HG03097 (cell line): ENCODE measurements around the gene WNT7A.
"Not testable (repeated sequence)": the region's sequence is repeated elsewhere in the genome, so short reads cannot be mapped to it uniquely, and the experiment has no call there.

Experiments used
- ATAC-seq: cut with Tn5 transposase; IDR thresholded peaks from one replicate; pipeline ENCODE4 v1.9.1; 2021; ENCODE audit not compliant: unreplicated experiment, low FRiP score

The WNT7A gene

DNA sequence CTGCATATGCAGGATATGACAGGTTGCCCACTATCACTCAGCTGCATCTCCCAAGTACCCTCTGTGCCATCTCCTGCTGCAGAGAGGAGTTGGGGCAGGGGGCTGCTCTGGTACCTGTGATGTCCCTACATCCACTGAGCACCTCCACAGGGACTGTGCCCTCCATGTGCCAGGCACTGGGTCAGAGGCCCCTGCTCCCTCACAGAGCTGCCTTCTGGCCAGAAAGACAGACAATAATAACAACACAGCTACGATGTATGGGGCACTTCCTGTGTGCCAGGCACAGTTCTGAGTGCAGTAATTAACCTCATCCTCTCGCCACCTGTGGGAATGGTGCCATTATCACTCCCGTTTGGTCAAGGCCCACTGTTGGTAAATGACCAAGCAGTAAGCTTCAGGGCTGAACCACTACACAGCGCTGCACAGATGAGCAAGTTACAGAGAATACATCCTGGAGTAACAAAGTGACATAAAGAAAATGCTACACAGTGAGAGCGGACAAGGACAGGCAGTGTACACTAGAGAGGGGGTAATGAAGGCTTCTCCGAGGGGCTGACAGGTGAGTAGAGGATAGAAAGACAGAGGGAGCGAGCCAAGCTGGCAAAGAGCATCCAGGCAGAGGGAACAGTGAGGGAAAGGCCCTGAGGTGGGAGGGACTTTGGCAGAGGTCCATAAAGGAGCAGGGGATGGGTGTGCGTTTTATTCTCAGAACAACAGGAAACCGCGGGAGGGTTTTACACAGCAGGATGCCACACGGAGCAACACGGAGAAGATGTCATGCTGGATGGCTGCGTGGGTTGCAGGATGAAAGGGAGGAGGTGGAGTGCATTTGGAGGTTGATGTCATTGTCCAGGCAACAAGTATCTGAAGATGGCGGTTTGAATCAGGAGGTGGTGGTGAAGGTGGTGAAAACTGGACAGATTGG, 13.6 kb downstream of the WNT7A start:
- ATAC-seq = no peak

DNA sequence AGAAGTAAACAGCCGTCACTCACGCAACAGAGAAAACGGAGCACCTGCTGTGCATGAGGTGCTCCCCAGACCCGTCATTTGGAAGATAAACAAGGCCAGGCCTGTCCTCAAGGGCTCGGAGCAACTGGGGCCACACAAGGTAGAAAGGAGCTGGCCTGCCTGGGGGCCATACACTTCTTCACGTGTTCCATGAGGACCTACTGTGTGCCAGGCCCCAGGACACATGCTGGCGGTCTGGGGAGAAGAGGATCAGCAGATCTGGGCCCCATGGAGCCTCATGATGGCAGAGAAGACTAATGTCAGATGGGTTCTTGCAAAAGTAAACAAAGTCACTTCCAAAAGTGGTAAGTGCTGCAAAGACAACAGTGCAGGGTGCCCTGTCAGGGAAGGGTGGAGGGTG, 14.3 kb downstream of the WNT7A start:
- ATAC-seq = no peak

DNA sequence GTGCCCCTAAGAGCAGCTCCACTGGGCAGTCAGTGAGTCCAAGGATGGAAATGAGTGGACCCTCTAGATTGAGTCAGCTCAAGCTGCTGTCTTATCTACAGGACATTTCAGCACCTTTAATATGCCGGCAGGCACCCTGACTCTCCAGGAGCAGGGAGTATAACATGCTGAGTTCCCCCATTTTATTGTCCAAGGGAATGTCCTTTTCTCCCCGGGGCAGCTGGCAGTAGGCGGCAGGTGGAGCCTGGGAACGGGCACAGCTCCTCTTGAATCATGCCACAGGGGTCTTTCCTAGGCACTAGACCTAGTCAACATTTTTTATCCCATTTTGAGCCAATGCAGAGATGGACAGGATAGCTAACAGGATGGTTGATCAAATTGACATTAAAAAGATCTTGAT, 14.8 kb downstream of the WNT7A start:
- ATAC-seq = no peak

DNA sequence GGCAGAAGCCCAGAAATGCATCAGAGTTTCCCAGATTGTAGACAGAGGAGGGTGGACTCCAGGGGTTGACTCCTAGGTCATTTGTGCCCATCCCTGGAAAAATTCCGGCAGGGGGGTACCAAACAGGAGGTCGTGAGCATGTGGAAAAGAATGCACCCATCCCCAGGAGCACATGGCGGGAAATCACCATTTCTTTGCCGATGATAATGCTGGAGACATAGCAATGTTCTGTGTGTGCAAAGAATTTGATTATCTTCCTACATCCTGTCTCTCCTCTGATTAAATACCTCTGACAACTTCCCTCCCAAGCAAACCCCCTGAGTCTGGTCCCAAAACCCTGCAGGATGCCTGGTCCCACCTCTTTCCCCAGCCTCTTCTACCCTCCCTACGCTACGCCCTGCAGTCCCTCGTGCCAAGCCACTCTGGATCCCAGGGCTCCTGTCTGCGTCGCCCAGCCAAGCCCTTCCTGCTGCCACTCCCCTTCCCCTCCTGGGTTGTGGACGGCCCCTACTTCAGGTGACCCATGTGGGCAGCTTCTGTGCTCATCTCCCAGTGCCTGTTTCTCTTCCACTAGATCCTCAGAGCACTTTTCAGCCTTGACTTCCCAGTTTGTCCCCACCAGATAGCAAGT, 15.8 kb downstream of the WNT7A start:
- ATAC-seq = no peak

DNA sequence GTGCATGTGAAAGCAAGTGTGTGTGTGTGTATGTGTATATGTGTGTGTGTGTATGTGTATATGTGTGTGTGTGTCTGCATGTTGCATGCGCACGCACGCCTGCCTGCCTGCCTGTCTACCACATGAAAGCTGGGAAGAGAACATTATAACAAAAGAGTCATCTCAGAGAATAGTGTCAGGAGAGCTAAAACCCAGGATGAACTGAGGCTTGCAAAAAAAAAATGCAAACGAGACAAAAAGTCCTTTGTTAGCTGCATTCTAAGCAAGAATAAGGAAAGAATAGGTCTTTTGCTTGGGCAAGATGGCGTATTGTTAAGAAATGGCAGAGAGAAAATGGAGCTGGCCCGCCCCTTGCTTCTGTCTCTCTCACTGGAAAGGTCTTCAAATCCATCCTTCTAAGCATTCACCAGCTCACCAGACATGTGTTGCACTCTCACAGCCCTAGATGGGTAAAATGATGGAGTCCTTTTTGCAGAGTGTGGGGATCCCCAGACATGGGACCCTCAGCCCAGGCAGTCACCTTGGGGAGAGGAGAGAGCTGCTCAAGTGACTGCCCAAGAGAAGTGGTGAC, 16.4 kb downstream of the WNT7A start:
- ATAC-seq = no peak

DNA sequence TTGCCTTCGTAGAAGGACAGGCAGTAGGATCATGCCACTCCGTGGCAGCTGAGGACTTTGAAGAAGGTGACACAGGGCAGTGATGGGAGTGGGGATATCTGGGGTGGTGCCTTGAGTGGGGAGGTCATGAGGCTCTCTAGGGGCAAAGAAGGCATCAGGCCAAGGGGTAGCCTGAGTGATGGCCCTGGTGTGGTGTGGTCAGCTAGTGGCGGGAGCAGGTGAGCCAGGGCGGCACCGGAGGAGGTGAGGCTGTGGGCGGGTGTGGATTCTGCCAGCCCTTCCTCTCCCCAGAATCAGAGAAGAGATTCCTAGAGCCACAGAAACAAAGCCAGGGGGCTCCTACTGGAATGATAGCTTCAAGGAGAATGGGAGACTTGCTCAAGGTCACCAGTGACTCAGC, 18.4 kb downstream of the WNT7A start:
- no peak for ATAC-seq

DNA sequence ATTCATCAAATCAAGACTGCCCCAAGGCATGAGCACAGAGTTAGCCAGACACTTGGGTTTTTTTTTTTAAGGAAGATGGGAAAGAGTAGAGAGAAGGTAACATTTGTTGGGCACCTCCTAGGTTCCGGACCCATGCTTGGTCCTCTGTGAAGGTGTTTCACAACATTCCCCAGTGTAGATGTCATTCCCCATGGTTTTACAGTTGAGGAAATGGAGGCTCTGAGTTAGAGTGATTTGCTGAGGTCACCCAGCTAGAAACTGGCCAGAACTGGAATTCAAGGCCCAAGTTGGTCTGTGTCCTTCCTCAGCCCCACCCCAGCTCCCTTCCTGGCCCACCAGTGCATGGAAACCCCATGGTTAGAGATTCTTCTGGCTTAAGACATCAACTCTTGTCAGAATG, 19.9 kb downstream of the WNT7A start:
- no peak for ATAC-seq

DNA sequence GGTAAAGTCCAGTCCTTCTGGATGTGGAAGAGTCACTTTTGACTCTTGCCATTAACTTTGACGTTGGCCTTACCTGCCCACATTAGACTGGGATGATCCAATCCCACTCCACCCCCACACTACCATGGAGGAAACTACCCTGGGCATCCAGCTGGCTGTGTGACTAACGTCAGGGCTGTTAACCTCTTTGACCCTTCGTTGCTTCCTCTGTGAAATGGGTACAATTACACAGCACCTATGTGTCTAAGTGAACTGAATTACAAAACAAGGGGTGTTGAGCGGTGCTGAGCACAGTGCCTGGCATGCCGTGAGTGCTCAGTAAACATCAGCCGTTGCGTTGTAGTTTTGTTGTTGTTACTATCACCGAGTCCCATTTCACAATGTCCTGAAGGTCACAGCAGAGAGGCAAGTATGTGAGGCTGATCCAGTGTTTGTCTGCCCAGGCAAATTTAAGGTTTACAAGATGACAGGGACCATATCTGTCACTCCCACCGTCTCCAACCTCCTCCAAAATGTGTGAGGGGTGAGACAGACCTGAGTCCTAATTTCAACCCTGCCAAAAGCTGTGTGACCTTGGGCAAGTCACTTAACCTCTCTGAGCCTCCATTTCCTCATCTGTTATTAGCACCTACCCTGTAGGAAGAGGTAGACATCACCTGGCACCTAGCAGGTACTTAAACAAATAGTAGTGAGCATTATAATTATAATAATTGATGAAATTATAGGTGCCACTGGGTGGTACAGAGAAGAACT, 20.9 kb downstream of the WNT7A start:
- no peak for ATAC-seq

DNA sequence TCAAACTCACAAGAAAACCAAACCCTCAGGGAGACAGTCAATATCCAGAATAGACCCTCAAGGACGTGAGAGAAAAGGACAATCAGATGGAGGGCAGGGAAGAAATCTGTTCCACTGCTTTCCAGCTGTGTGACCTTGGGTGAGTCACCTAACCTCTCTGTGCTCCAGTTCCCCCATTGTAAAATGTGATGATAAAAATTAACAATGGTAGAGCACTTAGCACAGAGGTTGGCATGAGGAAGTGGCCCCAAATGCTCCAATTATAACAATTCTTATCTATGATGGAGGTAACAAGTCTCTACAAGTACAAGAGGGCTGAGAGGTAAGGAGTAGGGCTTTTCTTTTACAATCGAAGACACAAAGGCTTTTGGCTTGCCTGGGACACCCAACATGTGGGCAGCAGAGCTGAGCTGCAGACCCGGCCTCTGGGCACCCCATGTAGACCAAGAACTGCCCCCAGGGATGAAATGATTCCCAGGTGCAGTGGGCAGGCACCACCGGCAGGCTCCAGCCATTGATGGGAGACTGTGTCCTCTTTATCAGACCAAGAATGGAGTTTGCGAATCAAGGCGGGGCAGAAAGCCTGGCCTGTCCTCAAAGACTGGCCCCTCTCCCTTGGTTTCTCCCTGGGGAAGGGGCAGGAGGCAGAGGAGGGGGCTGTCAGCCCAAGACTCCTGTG, 22.0 kb downstream of the WNT7A start:
- no peak for ATAC-seq

DNA sequence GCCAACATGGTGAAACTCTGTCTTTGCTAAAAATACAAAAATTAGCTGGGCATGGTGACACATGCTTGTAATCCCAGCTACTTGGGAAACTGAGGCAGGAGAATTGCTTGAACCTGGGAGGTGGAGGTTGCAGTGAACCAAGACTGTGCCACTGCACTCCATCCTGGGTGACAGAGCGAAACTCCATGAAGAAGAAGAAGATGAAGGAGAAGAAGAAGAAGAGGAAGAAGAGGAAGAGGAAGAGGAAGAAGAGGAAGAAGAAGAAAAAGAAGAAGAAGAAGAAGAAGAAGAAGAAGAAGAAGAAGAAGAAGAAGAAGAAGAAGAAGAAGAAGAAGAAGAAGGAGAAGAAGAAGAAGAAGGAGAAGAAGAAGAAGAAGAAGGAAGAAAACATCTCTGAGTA, 23.2 kb downstream of the WNT7A start:
- not testable (repeated sequence) for ATAC-seq

DNA sequence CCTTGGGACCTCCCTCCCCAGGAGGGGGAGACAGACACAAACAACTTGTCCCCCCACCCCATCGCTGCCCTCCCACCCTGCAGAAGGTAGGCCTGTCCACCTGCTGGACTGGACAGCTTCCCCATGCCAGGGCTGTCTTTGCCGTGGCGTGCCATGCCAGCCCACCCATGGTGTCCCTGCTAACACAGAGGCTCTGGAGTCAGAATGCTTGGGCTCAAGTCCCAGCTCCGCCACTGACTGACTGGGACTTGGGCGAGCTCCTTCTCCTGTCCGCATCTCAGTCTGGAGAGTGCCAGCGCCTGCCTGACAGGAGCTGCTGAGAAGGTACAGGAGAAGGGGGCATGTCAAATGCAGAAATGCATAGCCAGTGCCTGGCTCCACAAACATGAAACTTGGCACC, 23.9 kb downstream of the WNT7A start:
- ATAC-seq = no peak

DNA sequence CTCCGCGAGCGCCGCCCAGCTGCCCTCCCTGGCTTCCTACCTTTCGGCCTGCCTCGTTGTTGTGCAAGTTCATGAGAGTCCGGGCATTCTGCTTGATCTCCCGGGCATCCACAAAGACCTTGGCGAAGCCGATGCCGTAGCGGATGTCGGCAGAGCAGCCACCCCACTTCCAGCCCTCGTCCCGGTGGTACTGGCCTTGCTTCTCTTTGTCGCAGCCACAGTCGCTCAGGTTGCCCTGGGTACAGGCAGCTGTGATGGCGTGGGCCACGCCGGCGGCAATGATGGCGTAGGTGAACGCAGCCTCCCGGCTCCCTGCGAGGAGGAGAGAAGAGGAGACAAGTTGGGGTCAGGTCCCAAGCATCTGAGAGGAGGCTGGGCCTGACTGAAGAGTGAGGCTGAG, 25.4 kb downstream of the WNT7A start:
- ATAC-seq = no peak

DNA sequence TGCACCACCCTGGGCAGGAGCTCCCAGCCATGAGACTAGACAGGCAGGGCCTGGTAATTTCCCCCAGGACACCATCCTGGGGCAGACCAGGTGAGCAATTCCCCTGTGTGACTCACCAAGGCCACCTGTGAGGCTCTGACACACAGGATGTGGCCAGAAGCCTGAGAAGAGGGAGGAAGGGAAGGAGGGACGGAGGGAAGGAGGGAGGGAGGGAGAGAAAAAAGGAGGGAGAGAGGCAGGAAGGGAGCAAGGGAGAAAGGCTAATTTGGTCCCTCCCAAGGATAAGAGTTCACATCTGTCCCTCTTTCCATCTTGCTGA, 25.9 kb downstream of the WNT7A start:
- no peak for ATAC-seq

DNA sequence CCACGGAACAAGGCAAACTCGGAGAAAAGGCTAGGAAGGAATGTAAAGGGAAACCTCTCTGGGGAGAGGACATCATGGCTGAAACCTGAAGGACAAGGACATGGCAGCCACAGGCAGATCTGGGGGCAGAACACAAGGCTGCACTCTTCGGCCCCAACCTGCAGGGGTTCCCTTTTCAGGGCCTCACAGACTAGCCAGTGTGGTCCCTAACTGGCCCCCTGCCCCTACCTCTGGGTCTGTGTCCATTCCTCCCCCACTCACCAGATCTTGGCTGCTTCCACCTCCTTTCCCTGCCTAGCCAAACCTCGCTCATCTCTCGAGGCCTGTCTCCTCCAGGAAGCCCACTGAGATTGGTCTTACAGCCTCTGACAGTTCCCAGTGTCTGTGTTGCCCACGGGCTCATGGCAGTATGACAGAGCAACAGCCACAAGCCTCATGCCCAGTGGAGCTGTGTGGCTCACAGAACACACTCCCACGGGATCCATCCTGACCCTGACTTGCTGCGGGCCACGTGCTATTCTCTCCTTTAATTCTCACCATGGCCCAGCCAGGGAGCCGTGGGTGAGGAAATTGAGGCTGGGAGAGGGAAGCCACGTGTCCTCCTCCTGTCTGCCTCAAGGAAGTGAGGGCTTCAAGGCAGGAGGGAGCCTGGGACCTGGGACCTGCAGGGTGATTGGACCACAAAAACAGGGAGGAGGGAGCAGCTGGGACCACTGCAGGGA, 26.5 kb downstream of the WNT7A start:
- ATAC-seq = no peak

DNA sequence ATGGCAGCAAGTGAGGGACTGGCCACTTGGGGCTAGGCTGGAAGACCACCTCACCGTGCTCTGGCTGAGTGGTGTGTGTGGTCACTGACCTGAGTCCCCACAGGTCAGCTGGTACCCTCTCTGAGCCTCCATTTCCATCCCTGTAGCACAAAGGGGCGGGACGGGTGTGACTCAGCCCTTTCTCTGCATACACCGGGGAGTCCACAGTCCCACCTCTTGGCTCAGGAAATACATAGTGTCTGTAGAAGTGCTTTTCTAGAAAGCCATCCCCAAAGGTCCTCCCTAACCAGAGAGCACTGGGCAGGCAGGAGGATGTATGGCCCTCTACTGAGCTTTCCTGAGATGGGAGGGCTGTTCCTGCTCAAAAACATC, 27.2 kb downstream of the WNT7A start:
- ATAC-seq = no peak

DNA sequence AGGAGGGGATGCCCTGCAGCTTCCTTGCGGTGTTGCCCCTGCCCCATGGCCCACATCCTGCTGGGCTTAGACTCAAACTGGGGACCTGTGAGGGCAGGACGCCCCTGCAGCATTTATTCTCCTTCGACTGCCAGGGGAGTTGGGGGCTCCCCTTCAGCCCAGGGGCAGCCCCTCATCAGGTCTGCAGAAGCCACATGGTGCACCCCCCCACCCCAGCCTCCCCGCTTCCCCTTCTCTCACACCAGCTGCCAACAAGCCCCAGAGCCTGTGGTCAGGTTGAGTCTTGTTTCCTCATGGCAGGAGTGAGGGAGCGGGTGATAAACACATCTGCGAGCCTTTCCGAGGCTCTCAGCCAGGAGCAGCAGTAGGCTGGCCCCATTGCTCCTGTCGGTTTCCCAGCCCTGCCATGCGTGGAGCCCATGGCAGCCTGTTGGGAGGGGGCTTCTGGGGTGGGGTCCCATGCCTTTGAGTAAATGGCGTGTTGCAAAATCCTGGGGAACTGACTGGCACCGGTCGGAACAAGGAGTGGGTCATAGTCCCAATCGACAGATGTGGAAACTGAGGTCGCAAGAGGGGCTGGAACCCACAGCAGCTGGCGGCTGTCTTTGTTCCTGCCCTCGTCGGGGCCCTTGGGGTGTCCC, 27.8 kb downstream of the WNT7A start:
- no peak for ATAC-seq

DNA sequence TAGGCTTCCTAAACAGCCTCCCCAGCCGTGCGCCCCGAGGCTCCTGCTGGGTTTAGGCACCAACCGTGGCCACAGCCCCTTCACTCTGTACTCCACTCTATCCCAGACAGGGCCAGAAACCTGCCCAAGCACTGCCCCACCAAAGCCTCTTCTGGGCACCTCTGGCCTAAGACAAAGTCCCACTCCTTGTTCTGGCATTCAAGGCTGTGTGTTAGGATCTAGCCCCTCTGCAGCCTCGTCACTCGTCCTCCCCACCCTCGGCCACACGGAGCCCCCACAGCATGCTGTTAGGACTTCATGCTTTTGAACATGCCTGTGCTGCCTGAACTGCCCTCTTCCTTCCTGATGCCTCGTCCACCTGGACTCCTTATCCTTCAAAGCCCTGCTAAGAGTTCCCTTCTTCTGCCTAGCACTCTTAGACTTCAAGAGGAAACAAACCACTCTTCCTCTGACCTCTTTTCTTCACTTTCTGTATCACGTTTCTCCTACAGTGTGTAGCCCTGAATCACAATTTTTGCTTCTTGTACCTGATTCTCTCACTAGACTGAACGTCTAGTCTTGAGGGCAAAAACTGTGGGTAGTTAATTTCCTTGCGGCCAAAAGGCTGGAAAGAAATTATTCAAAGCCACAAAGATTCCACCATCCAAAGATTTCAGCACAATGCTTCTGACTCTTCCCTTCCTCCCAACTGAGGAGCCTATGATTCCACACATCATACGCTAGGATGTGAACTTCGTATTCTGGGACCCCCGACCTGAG, 28.6 kb downstream of the WNT7A start:
- no peak for ATAC-seq

DNA sequence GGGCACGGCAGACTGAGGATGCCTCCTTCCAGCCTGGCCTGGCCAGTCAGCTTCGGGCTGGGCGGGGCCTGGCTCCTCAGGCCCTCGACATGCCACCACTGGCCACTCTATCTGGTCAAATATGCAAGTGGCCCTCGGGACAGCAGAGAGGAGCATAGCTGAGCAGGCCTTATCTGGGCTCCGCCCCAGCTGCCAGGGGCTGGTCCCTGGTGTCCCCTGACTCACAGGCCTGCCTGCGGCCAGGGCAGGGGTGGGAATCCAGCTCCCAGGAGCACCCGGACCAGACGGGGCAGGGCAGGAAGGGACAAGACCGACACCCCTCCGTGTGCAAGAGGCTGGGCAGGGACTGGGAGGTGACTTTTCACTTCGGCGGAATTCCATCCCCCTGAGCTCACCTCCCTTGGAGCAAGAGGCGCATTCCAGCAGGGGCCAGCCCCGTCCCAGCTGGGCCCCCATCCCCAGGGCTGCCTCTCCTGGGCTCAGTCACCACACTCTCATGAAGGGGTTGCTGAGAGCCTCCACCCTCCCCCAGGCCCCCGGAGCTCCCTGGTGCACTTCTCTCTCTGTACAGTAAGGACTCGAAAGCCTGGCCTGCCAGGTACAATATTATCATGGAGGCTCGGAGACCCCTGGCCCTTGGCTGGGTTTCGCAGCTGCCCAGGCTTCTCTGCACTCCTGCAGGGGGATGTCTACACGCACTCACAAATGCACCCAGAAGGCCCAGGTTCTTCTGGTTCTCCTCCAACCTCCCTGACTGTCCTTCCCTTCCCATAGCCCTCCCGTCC, 29.5 kb downstream of the WNT7A start:
- ATAC-seq = no peak
